ENCODE results near the gene TEAD4. TPM values are rescaled to one million over a fixed set of nuclear protein-coding genes. Genes with fewer than 3 reads are reported as not detected.

Gene TEAD4
- total RNA-seq, 1 donor from 2014 or later, result 30.3 TPM

DNA sequence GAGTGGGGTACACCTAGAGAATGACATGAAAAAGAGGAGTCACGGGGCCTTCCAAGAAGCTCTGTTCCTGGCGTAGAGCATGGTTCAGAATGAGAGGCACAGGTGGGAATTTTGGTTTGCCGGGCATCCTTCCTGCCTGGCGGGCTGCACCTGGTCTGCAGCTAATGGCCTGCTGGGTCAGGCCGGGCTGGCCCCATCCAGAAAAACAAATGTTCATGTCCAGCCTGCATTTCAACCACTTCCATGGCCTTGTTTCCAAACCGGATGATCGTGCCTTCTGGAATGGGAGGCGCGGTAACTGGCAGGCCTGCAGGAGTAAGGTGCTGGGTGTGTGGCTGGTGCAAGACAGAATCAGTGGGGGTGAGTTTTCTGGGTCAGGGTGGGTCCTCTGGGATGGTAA is 14.4 kb downstream of the TEAD4 start:
- Histone ChIP-seq H3K9me3 (ENCODE audit: control insufficient read depth in 3 of 3, low read length in 3 of 3) (no peaks in the 10 kb centered on the region), H3K27ac (ENCODE audit: low read depth, low read length) (peak overlapping the region; percentile 78), H3K4me1 (ENCODE audit: control insufficient read depth in 3 of 3, insufficient read depth in 3 of 3, low read length in 3 of 3) (peaks cover 37 to 55% (median 48%) of the 10 kb centered on the region in 3 donors), H3K4me3 (ENCODE audit: low read length in 3 of 3) (peak overlapping the region in 1 of 3 donors; percentile 2), H3K36me3 (ENCODE audit: control insufficient read depth in 3 of 3, insufficient read depth in 3 of 3, low read length in 3 of 3) (peaks cover 0 to 4% (median 2%) of the 10 kb centered on the region in 3 donors), H3K9ac (ENCODE audit: low read depth in 1 of 3, low read length in 3 of 3) (no peak overlapping the region), H3K27me3 (ENCODE audit: control insufficient read depth in 3 of 3, insufficient read depth in 3 of 3, low read length in 3 of 3) (no peaks in the 10 kb centered on the region)

DNA sequence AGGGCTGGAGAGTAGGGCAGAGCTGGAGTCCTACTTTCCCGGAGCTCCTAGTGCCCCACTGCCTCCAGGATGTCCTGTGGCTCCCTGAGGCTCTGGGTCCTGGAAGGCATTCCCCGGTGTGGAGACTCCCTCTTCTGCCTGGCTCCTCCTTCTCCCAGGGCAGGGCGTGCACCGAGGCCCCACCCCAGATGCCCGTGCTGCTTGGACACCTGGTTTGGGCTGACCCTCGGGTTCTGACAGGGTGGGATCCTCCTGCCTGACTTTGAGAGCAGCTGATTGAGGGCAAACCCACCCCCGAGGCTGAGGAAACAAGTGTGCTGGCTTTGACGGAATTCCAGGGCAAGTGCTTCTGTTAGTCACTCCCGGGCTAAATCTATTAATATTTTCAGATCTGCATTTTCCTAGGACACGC is 15.4 kb downstream of the TEAD4 start:
- no peaks in the 10 kb centered on the region for H3K27me3 ChIP-seq (ENCODE audit: control insufficient read depth in 3 of 3, insufficient read depth in 3 of 3, low read length in 3 of 3)
- peaks cover 39 to 56% (median 49%) of the 10 kb centered on the region in 3 donors for H3K4me1 ChIP-seq (ENCODE audit: control insufficient read depth in 3 of 3, insufficient read depth in 3 of 3, low read length in 3 of 3)
- H3K9me3 ChIP-seq (ENCODE audit: control insufficient read depth in 3 of 3, low read length in 3 of 3), result no peaks in the 10 kb centered on the region
- H3K4me3 ChIP-seq (ENCODE audit: low read length in 3 of 3), result peak overlapping the region; percentile 27 to 54 (median 30)
- H3K27ac ChIP-seq (ENCODE audit: low read depth, low read length), result peak overlapping the region; percentile 78
- peaks cover 0 to 7% (median 0%) of the 10 kb centered on the region in 3 donors for H3K36me3 ChIP-seq (ENCODE audit: control insufficient read depth in 3 of 3, insufficient read depth in 3 of 3, low read length in 3 of 3)
- H3K9ac ChIP-seq (ENCODE audit: low read depth in 1 of 3, low read length in 3 of 3), result peak overlapping the region in 2 of 3 donors; percentile 64 to 69

DNA sequence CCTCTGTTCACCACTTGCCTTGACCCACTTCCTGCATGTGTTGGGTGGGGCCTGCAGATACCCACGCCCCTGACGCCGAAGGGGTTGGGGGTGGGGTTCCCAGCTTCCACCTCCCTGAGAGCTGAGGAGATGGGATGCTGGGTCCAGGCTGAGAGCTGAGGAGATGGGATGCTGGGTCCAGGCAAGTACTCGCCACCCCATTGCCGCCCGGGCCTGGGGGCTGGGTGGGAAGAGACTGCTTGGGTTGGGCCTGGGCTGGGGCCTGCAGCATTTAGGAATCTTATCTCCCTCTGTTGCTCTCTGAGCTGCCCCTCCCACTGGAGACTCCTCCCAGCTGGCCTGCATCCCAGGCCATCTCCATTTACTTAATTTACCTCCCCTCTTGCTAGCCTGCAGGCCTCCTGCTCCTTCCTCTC is 17.4 kb downstream of the TEAD4 start:
- Histone ChIP-seq H3K27me3 (ENCODE audit: control insufficient read depth in 3 of 3, insufficient read depth in 3 of 3, low read length in 3 of 3) (no peaks in the 10 kb centered on the region), H3K9me3 (ENCODE audit: control insufficient read depth in 3 of 3, low read length in 3 of 3) (no peaks in the 10 kb centered on the region), H3K27ac (ENCODE audit: low read depth, low read length) (peak overlapping the region; percentile 28), H3K4me3 (ENCODE audit: low read length in 3 of 3) (no peak overlapping the region), H3K9ac (ENCODE audit: low read depth in 1 of 3, low read length in 3 of 3) (peak overlapping the region in 1 of 3 donors; percentile 64), H3K4me1 (ENCODE audit: control insufficient read depth in 3 of 3, insufficient read depth in 3 of 3, low read length in 3 of 3) (peaks cover 47 to 68% (median 59%) of the 10 kb centered on the region in 3 donors), H3K36me3 (ENCODE audit: control insufficient read depth in 3 of 3, insufficient read depth in 3 of 3, low read length in 3 of 3) (peaks cover 0 to 9% (median 2%) of the 10 kb centered on the region in 3 donors)

DNA sequence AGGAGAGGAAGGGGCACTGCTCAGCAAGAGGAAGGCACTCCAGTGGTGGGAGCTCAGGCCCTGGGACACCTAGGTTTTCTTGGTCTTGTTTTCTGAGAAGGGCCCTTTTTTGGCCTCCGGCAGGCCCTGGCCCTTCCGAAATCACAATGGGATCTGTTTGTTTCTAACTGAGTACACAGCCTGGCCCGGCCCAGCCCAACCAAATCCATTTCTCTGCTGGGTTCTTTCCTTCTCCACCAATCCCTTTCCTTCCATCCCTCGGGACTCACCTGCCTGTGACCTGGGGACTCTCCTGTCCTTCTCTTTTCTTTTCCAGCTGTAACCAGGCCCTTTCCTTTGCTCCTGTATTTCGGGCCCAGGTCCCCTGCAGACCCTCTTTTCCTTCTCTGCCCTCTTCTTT is 18.6 kb downstream of the TEAD4 start:
- Histone ChIP-seq H3K36me3 (ENCODE audit: control insufficient read depth in 3 of 3, insufficient read depth in 3 of 3, low read length in 3 of 3) (peaks cover 0 to 9% (median 2%) of the 10 kb centered on the region in 3 donors), H3K4me3 (ENCODE audit: low read length in 3 of 3) (no peak overlapping the region), H3K9me3 (ENCODE audit: control insufficient read depth in 3 of 3, low read length in 3 of 3) (no peaks in the 10 kb centered on the region), H3K27ac (ENCODE audit: low read depth, low read length) (no peak overlapping the region), H3K9ac (ENCODE audit: low read depth in 1 of 3, low read length in 3 of 3) (peak overlapping the region in 2 of 3 donors; percentile 13 to 64), H3K4me1 (ENCODE audit: control insufficient read depth in 3 of 3, insufficient read depth in 3 of 3, low read length in 3 of 3) (peaks cover 56 to 80% (median 69%) of the 10 kb centered on the region in 3 donors), H3K27me3 (ENCODE audit: control insufficient read depth in 3 of 3, insufficient read depth in 3 of 3, low read length in 3 of 3) (no peaks in the 10 kb centered on the region)

DNA sequence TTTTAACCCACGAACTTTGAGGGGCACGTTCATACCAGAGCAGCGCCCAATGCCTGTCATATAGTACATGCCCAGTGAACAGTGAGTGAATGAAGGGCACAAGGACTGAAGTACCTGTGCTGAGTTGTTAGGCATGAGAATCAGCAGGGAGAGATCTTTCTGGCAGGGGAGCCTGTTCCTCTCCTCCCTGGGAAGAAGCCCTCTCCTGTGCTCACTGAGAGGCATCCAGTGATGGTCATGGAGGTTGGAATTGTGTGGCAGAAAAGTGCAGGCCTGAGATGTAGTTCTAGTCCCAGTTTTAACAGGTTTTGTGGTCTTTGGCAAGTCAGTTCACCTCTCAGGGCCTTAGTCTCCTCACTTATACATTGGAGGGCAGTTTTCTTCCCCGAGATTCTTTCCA is 20.6 kb downstream of the TEAD4 start:
- Histone ChIP-seq H3K4me1 (ENCODE audit: control insufficient read depth in 3 of 3, insufficient read depth in 3 of 3, low read length in 3 of 3) (peaks cover 56 to 75% (median 71%) of the 10 kb centered on the region in 3 donors), H3K27ac (ENCODE audit: low read depth, low read length) (peak overlapping the region; percentile 5), H3K4me3 (ENCODE audit: low read length in 3 of 3) (no peak overlapping the region), H3K36me3 (ENCODE audit: control insufficient read depth in 3 of 3, insufficient read depth in 3 of 3, low read length in 3 of 3) (peaks cover 0 to 12% (median 2%) of the 10 kb centered on the region in 3 donors), H3K27me3 (ENCODE audit: control insufficient read depth in 3 of 3, insufficient read depth in 3 of 3, low read length in 3 of 3) (no peaks in the 10 kb centered on the region), H3K9me3 (ENCODE audit: control insufficient read depth in 3 of 3, low read length in 3 of 3) (no peaks in the 10 kb centered on the region), H3K9ac (ENCODE audit: low read depth in 1 of 3, low read length in 3 of 3) (no peak overlapping the region)

DNA sequence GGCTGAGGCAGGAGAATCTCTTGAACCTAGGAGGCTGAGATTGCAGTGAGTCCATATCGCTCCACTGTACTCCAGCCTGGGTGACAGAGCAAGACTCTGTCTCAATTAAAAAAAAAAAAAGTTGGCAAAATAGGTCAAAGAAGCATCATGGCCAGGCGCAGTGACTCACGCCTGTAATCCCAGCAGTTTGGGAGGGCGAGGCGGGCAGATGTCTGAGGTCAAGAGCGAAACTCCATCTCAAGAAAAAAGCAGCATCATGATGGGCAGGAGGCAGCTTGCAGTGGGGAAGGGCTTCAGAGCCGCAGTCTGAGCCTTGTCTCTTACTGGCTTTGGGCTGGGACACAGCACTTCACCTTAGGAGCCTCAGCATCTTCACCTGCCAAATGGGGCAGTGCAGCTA is 21.4 kb downstream of the TEAD4 start:
- Histone ChIP-seq H3K9ac (ENCODE audit: low read depth in 1 of 3, low read length in 3 of 3) (peak overlapping the region in 2 of 3 donors; percentile 72 to 80), H3K27ac (ENCODE audit: low read depth, low read length) (peak overlapping the region; percentile 95), H3K4me3 (ENCODE audit: low read length in 3 of 3) (no peak overlapping the region), H3K27me3 (ENCODE audit: control insufficient read depth in 3 of 3, insufficient read depth in 3 of 3, low read length in 3 of 3) (no peaks in the 10 kb centered on the region), H3K9me3 (ENCODE audit: control insufficient read depth in 3 of 3, low read length in 3 of 3) (no peaks in the 10 kb centered on the region), H3K4me1 (ENCODE audit: control insufficient read depth in 3 of 3, insufficient read depth in 3 of 3, low read length in 3 of 3) (peaks cover 56 to 73% (median 69%) of the 10 kb centered on the region in 3 donors), H3K36me3 (ENCODE audit: control insufficient read depth in 3 of 3, insufficient read depth in 3 of 3, low read length in 3 of 3) (peaks cover 0 to 12% (median 2%) of the 10 kb centered on the region in 3 donors)

DNA sequence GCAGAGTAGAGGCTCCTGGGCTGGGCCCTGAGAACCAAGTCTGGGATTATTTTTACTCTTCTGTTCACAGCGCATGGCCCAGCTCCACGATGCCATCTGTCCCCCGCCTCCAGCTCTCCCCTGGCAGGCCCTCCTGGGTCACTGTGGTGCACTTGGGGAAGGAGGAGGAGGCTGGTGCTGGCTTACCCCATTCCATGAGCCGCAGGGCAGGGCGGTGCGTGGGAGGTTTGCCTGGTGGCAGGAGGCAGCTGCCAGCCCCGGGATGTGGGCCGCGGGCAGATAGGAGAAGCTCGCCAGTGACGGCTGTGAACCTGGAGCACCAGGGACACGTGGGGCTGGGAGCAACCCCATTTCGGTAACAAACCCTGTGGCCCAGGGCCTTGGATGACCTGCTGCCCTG is 23.2 kb downstream of the TEAD4 start:
- Histone ChIP-seq H3K4me3 (ENCODE audit: low read length in 3 of 3) (no peak overlapping the region), H3K4me1 (ENCODE audit: control insufficient read depth in 3 of 3, insufficient read depth in 3 of 3, low read length in 3 of 3) (peaks cover 44 to 57% (median 56%) of the 10 kb centered on the region in 3 donors), H3K36me3 (ENCODE audit: control insufficient read depth in 3 of 3, insufficient read depth in 3 of 3, low read length in 3 of 3) (peaks cover 0 to 12% (median 2%) of the 10 kb centered on the region in 3 donors), H3K27me3 (ENCODE audit: control insufficient read depth in 3 of 3, insufficient read depth in 3 of 3, low read length in 3 of 3) (no peaks in the 10 kb centered on the region), H3K27ac (ENCODE audit: low read depth, low read length) (peak overlapping the region; percentile 95), H3K9me3 (ENCODE audit: control insufficient read depth in 3 of 3, low read length in 3 of 3) (no peaks in the 10 kb centered on the region), H3K9ac (ENCODE audit: low read depth in 1 of 3, low read length in 3 of 3) (peak overlapping the region; percentile 72 to 80 (median 79))

DNA sequence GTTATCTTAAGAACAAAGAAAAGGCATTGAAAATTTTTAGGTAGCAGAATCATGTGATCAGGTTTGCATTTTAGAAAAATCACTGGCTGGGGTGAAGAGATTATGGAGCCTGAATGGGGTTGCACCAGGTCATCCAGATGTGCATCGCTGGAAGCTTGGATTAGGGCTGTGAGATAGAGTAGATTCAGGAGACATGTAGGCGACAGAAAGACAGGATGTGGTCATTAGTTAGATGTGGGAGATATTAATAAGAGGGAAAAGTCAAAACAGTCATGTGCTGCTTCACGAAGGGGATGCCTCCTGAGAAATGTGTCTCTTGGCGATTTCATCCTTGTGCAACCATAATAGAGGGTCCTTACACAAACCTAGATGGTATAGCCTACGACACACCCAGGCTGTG is 25.1 kb downstream of the TEAD4 start:
- Histone ChIP-seq H3K27ac (ENCODE audit: low read depth, low read length) (no peak overlapping the region), H3K36me3 (ENCODE audit: control insufficient read depth in 3 of 3, insufficient read depth in 3 of 3, low read length in 3 of 3) (peaks cover 0 to 9% (median 4%) of the 10 kb centered on the region in 3 donors), H3K4me1 (ENCODE audit: control insufficient read depth in 3 of 3, insufficient read depth in 3 of 3, low read length in 3 of 3) (peaks cover 36 to 50% (median 49%) of the 10 kb centered on the region in 3 donors), H3K4me3 (ENCODE audit: low read length in 3 of 3) (no peak overlapping the region), H3K9ac (ENCODE audit: low read depth in 1 of 3, low read length in 3 of 3) (no peak overlapping the region), H3K27me3 (ENCODE audit: control insufficient read depth in 3 of 3, insufficient read depth in 3 of 3, low read length in 3 of 3) (no peaks in the 10 kb centered on the region), H3K9me3 (ENCODE audit: control insufficient read depth in 3 of 3, low read length in 3 of 3) (no peaks in the 10 kb centered on the region)

DNA sequence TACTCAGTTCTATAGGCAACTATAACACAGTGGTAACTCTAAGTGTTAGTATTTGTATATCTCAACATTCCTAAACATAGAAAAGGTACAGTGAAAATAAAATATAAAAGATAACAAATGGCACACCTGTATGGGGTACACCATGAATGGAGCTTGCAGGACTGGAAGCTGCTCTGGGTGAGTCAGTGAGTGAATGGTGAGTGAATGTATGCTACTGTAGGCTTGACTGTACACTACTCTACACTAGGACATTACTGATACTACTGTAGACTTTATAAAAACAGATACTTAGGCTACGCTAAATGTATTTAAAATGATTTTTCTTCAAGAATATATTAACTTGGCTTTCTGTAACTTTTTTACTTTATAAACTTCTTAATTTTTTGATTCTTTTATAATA is 25.5 kb downstream of the TEAD4 start:
- no peak overlapping the region for H3K4me3 ChIP-seq (ENCODE audit: low read length in 3 of 3)
- H3K9ac ChIP-seq (ENCODE audit: low read depth in 1 of 3, low read length in 3 of 3), result no peak overlapping the region
- no peaks in the 10 kb centered on the region for H3K9me3 ChIP-seq (ENCODE audit: control insufficient read depth in 3 of 3, low read length in 3 of 3)
- H3K36me3 ChIP-seq (ENCODE audit: control insufficient read depth in 3 of 3, insufficient read depth in 3 of 3, low read length in 3 of 3), result peaks cover 0 to 4% (median 4%) of the 10 kb centered on the region in 3 donors
- H3K4me1 ChIP-seq (ENCODE audit: control insufficient read depth in 3 of 3, insufficient read depth in 3 of 3, low read length in 3 of 3), result peaks cover 36 to 47% (median 44%) of the 10 kb centered on the region in 3 donors
- H3K27me3 ChIP-seq (ENCODE audit: control insufficient read depth in 3 of 3, insufficient read depth in 3 of 3, low read length in 3 of 3), result no peaks in the 10 kb centered on the region
- no peak overlapping the region for H3K27ac ChIP-seq (ENCODE audit: low read depth, low read length)

DNA sequence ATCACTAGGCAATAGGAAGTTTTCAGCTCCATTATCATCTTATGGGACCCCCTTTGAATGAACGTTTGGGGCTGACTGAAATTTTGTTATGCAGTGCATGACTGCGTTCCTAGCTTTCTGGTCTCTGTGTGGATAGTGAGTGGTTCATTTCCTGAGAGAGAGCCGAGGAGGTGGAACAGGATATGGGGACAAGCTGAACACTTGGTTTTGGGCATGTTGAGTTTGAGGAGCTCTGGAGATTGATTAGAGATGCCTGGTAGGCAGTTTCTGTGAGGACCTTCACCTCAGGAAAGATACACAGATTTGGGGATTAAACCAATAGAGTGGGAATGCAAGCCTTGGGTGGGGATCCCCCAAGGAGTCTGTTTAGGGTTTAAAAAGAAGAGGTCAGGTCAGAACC is 27.7 kb downstream of the TEAD4 start:
- H3K9me3 ChIP-seq (ENCODE audit: control insufficient read depth in 3 of 3, low read length in 3 of 3), result no peaks in the 10 kb centered on the region
- H3K36me3 ChIP-seq (ENCODE audit: control insufficient read depth in 3 of 3, insufficient read depth in 3 of 3, low read length in 3 of 3), result peaks cover 0 to 3% (median 2%) of the 10 kb centered on the region in 3 donors
- no peaks in the 10 kb centered on the region for H3K27me3 ChIP-seq (ENCODE audit: control insufficient read depth in 3 of 3, insufficient read depth in 3 of 3, low read length in 3 of 3)
- no peak overlapping the region for H3K27ac ChIP-seq (ENCODE audit: low read depth, low read length)
- peaks cover 25 to 36% (median 33%) of the 10 kb centered on the region in 3 donors for H3K4me1 ChIP-seq (ENCODE audit: control insufficient read depth in 3 of 3, insufficient read depth in 3 of 3, low read length in 3 of 3)
- no peak overlapping the region for H3K4me3 ChIP-seq (ENCODE audit: low read length in 3 of 3)
- H3K9ac ChIP-seq (ENCODE audit: low read depth in 1 of 3, low read length in 3 of 3), result no peak overlapping the region

All from skeletal muscle tissue (tissue), 4 donors.